Measurements from ENCODE around the gene GORASP1.

The GORASP1 gene

DNA sequence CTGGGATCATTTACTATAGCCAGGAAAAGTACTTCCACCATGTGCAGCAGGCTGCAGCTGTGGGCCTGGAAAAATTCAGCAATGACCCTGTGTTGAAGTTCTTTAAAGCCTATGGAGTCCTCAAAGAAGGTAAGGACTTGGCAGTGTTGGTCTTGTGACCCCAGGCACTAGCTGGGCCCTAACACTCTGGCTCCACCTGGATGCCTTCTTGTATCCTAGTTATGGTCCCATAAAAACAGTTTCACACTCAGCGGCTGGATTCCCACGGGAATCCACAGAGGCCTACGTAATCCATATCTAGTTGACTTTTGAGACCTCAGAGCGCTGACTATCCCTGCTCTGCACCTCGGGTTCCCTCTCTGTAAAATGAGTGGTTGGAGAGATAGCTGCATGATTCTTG lies 1.7 kb upstream of the GORASP1 start:
- Mint-ChIP-seq H3K4me3 (peak overlapping the region; percentile 91 to 96 (median 95)), H3K27me3 (ENCODE audit: low read depth) (no peaks in the 10 kb centered on the region), H3K36me3 (ENCODE audit: low read depth) (peaks cover 4% of the 10 kb centered on the region), H3K27ac (no peak overlapping the region), H3K9me3 (no peaks in the 10 kb centered on the region), H3K4me1 (peaks cover 34% of the 10 kb centered on the region)
- TF ChIP-seq, protein P1, sequence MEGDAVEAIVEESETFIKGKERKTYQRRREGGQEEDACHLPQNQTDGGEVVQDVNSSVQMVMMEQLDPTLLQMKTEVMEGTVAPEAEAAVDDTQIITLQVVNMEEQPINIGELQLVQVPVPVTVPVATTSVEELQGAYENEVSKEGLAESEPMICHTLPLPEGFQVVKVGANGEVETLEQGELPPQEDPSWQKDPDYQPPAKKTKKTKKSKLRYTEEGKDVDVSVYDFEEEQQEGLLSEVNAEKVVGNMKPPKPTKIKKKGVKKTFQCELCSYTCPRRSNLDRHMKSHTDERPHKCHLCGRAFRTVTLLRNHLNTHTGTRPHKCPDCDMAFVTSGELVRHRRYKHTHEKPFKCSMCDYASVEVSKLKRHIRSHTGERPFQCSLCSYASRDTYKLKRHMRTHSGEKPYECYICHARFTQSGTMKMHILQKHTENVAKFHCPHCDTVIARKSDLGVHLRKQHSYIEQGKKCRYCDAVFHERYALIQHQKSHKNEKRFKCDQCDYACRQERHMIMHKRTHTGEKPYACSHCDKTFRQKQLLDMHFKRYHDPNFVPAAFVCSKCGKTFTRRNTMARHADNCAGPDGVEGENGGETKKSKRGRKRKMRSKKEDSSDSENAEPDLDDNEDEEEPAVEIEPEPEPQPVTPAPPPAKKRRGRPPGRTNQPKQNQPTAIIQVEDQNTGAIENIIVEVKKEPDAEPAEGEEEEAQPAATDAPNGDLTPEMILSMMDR (IDR thresholded peaks at IDR 0.05; ENCODE audit: unreplicated experiment in 3 of 3), result no peak

DNA sequence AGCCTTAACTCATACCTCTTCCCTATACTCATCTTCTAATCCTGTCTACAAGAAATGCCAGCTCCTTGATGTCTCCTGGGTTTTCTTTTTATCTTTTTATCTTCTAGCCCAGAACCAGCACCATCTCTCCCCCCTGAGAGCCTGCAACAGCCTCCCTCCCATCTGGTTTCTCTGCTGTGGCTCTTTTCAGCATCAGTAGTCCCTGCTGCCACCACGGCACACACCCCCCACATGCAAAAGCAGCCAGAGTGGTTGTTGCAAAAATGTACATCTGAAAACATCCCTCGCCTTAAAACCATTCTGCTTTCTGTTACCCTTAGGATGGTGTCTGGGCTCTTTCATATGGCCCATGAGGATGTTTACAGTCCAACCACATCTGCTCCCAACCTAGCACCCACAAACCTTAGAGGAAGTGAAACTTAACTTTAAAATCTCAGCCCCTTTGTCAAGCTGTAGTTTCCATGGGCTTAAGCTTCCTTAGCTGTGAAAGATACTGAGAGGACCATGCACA lies 828 bp upstream of the GORASP1 start:
- no peaks in the 10 kb centered on the region for H3K9me3 Mint-ChIP-seq
- H3K27ac Mint-ChIP-seq, result peak overlapping the region; percentile 73 to 93 (median 85)
- peaks cover 40% of the 10 kb centered on the region for H3K4me1 Mint-ChIP-seq
- H3K4me3 Mint-ChIP-seq, result peak overlapping the region; percentile 91 to 96 (median 95)
- H3K36me3 Mint-ChIP-seq (ENCODE audit: low read depth), result peaks cover 4% of the 10 kb centered on the region
- no peaks in the 10 kb centered on the region for H3K27me3 Mint-ChIP-seq (ENCODE audit: low read depth)
- TF ChIP-seq, protein P1 (IDR thresholded peaks at IDR 0.05; ENCODE audit: unreplicated experiment in 3 of 3), result no peak

DNA sequence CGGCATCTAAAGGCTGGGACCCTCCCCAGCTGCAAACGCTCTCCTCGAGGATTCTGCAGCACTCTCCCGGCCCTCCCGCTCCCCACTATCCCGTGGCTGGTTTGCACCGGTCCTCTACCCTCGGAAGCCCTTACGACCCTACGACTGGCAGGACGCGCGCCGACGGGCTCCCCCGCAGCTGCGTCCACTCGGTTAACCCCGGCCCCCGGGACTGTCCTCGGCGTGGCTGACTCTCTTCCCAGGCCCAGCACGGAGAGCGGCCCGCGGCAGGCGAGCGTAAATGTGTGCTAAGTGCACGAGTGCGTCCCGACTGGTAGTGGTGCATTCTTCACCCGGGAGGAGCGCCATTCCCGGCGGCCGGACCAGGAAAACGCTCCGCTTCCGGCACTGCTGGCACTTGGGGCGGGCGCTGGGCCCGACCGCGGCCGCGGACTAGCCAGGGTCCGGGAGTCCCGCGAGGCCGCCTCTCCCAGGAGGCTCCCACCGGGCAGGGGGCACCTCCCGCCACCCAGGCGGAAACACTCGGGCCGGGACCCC lies 508 bp downstream of the GORASP1 start:
- H3K4me3 Mint-ChIP-seq, result peak overlapping the region; percentile 90 to 92 (median 92)
- H3K36me3 Mint-ChIP-seq (ENCODE audit: low read depth), result peaks cover 4% of the 10 kb centered on the region
- TF ChIP-seq, protein P1 (IDR thresholded peaks at IDR 0.05; ENCODE audit: unreplicated experiment in 3 of 3), result peak in 1 of 3 experiments; percentile 6
- H3K27me3 Mint-ChIP-seq (ENCODE audit: low read depth), result no peaks in the 10 kb centered on the region
- no peaks in the 10 kb centered on the region for H3K9me3 Mint-ChIP-seq
- H3K27ac Mint-ChIP-seq, result peak overlapping the region; percentile 17 to 88 (median 82)
- H3K4me1 Mint-ChIP-seq, result peaks cover 45% of the 10 kb centered on the region

DNA sequence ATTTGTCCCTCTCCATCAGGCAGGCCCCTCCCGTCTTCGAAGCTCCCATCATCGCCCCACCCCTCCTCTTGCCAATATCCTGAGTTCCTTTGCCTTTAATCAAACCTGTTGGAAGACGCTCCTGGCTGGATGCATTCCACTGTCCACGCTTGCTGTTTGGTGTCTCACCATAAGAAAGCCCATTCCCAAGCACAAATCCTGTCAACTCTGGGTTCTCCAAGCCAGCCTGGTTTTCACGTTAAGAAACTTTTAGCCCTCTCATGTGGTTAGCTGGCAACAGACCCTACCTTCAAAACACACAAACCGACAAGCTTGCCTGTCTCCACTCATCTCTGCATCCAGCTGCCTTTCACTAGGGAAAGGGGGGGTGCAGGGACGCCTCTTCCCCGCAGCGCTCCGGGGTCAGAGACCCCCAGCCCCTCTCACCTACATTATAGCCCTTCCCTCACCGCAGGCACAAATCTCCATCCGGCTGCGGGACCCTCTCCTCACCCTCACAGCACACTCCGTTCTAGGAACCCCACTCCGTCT lies 1.1 kb downstream of the GORASP1 start:
- H3K9me3 Mint-ChIP-seq, result no peaks in the 10 kb centered on the region
- H3K27ac Mint-ChIP-seq, result peak overlapping the region; percentile 17 to 88 (median 82)
- peak overlapping the region; percentile 90 to 92 (median 92) for H3K4me3 Mint-ChIP-seq
- TF ChIP-seq, protein P1 (IDR thresholded peaks at IDR 0.05; ENCODE audit: unreplicated experiment in 3 of 3), result no peak
- peaks cover 46% of the 10 kb centered on the region for H3K4me1 Mint-ChIP-seq
- H3K27me3 Mint-ChIP-seq (ENCODE audit: low read depth), result no peaks in the 10 kb centered on the region
- H3K36me3 Mint-ChIP-seq (ENCODE audit: low read depth), result peaks cover 4% of the 10 kb centered on the region

DNA sequence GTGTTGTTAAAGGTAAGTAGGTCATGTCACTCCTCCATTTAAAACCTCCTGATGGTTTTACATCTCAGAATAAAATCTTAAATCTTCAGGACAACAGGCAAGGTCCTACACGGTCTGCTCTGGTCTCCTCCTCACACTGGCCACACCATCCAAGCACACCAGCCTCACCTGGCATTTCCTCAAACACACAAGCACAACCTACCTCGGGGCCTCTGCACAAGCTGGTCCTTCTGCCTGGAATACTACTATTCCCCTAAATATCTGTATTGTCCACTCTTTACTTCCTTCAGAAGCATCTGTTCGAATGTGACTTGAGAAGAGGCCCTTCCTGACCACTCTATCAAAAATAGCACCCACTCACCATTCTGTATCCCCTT lies 1.8 kb downstream of the GORASP1 start:
- Mint-ChIP-seq H3K27ac (peak overlapping the region; percentile 17 to 88 (median 82)), H3K4me3 (peak overlapping the region; percentile 90 to 92 (median 92)), H3K9me3 (no peaks in the 10 kb centered on the region), H3K27me3 (ENCODE audit: low read depth) (no peaks in the 10 kb centered on the region), H3K36me3 (ENCODE audit: low read depth) (peaks cover 5% of the 10 kb centered on the region), H3K4me1 (peaks cover 46% of the 10 kb centered on the region)
- TF ChIP-seq, protein P1 (IDR thresholded peaks at IDR 0.05; ENCODE audit: unreplicated experiment in 3 of 3), result no peak
